ENCODE results near the gene HBS1L. TPM values are rescaled to one million over a fixed set of nuclear protein-coding genes. Genes with fewer than 3 reads are reported as not detected.

Gene HBS1L
- total RNA-seq = 116 and 125 TPM in 2 replicates

GRCh38 chr6:135054569-135055498, at the start of gene HBS1L:
HBS1L (minus strand) TSS chr6:135054822; CDS start chr6:135054691, 131 bp downstream.

GRCh38 chr6:134949927-134950326, 104.7 kb downstream of the HBS1L start, which contains the start of gene ALDH8A1:
ALDH8A1 (minus strand) TSS chr6:134950101; CDS start chr6:134950053, 48 bp downstream.

Other genes starting within 250 kb of the HBS1L start
- 0.09 and 0.79 TPM in 2 replicates for gene ALDH8A1, start 104.7 kb downstream of the HBS1L start, total RNA-seq
- under 0.01 and 0.17 TPM in 2 replicates for gene MYB, start 126.5 kb upstream of the HBS1L start, total RNA-seq